ENCODE measurements around the gene COX18.

- TF ChIP-seq CTCF (IDR thresholded peaks at IDR 0.05) = no peak
- TF ChIP-seq POLR2A (IDR thresholded peaks at IDR 0.05) = no peak
Measured at GRCh38 chr4:73010789-73011628, 58.5 kb downstream of the COX18 start.

Measured in uterus (tissue), 2 donors.